ENCODE measurements around the gene GLTPD2.

Gene GLTPD2

DNA sequence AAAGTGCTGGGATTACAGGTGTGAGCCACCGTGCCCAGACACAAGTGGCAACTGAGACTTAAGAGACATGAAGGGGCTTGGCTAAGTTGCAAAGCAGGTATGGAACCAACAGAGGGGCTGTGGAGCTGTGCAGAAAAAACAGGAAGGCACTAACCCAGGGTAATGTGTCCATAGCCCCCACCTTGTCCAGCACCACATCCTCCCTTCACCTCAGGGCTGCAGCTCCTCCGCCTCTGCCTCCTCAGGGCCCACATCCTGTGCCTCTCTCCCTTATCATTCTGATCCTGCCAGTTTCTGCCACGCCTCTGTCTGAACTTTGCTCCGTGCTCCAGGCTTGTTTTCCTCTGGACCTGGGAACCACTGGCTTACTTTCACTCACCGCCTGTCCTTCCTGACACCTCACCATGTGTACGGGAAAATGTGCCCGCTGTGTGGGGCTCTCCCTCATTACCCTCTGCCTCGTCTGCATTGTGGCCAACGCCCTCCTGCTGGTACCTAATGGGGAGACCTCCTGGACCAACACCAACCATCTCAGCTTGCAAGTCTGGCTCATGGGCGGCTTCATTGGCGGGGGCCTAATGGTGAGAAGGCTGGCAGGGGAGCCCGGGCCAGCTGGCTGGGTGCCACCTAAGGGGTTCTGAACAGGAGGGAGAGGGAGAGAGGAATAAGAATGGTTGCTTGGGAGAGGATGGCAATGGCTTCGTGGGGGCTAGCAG lies 17.1 kb upstream of the GLTPD2 start, which contains the start of gene TM4SF5:
TM4SF5 (plus strand) TSS at position 368 of the 716 bp plus-strand sequence; CDS start at position 405, 37 bp downstream.
- no peak for DNase-seq (ENCODE audit: low spot score)

DNA sequence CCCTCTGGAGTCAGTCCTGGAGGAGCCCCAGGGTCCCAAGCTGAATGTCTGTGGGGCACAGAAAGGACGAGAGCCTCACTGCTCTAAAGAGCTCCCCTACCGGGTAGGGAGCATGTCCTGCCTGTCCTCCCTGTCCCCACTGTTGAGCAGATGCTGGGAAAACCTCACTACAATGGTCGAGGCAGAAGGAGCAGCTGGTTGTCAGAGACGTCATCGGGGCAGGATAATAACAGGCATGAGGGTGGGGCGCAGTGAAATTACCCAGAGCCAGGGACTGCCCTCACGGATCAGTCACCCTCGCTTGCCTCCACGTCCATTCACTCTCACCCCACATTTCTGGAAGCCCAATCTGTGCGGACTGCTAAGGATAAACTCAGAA lies 16.5 kb upstream of the GLTPD2 start:
- DNase-seq (ENCODE audit: low spot score), result no peak

DNA sequence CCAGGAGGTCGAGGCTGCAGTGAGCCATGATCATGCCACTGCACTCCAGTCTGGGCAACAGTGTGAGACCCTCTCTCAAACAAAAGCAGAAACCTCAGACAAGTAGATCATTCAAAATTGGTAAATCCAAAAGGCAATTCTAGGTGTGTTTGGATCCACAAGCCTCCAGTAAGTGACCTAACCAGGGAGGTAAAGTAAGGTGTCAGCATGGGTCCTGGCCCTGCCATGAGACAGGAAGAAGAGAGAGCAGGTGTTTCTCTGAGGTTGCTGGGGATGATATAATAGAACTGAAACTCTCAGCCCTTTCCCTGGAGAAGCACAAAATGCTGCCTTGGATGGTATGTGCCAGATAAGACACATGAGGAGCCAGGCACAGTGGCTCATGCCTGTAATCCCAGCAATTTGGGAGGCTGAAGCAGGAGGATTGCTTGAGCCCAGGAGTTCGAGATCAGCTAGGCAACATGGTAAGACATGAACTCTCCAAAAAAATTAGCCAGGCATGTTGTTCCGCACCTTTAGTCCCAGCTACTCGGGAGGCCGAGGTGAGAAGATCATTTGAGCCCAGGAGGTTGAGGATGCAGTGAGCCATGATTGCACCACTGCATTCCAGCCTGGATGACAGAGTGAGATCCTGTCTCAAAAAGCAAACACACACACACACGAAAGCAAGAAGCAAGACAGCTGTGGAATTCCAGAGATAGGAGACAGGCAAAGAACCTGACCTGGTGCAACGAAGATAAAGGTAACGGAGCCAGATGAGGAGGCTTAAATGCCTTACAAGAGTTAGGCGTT lies 10.6 kb upstream of the GLTPD2 start:
- DNase-seq (ENCODE audit: low spot score), result no peak

DNA sequence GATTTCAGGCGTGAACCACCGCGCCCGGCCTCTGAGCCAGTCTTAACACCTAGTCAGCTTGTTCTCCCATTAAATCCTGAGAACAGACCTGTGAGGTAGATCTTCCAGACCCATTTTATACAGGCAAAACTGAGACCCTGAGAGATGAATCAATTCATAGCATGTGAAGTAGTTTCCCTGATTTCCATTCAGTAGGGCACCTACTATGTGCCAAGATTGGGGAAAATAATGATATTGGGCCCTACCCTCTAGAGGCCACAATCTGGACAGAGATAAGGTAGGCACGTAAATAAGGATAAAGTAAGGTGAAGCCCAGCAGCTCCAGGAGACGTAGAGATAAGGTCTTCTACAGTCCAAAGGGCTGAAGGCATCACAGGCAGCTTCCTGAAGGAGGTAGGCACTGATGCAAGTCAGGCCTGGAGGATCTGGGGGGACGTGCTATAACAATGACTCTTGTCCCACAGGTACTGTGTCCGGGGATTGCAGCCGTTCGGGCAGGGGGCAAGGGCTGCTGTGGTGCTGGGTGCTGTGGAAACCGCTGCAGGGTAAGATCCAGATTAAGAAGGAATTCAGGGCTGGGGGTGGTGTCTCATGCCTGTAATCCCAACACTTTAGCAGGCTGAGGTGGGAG lies 8.3 kb upstream of the GLTPD2 start:
- DNase-seq (ENCODE audit: low spot score), result no peak

DNA sequence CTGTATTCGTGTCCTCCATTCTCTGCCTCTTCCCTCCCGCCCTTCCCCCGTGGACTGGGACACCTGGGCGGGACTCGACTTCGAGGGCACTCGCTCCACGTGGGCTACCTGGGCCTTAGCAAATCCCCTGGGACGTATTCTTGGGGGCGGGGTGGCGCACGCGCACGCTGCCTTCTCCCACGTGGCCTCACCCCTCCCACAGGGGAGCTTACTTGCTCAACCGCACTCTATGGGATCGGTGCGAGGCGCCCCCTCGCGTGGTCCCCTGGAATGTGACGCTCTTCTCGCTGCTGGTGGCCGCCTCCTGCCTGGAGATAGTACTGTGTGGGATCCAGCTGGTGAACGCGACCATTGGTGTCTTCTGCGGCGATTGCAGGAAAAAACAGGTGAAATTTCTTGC lies 6.1 kb upstream of the GLTPD2 start:
- no peak for DNase-seq (ENCODE audit: low spot score)

DNA sequence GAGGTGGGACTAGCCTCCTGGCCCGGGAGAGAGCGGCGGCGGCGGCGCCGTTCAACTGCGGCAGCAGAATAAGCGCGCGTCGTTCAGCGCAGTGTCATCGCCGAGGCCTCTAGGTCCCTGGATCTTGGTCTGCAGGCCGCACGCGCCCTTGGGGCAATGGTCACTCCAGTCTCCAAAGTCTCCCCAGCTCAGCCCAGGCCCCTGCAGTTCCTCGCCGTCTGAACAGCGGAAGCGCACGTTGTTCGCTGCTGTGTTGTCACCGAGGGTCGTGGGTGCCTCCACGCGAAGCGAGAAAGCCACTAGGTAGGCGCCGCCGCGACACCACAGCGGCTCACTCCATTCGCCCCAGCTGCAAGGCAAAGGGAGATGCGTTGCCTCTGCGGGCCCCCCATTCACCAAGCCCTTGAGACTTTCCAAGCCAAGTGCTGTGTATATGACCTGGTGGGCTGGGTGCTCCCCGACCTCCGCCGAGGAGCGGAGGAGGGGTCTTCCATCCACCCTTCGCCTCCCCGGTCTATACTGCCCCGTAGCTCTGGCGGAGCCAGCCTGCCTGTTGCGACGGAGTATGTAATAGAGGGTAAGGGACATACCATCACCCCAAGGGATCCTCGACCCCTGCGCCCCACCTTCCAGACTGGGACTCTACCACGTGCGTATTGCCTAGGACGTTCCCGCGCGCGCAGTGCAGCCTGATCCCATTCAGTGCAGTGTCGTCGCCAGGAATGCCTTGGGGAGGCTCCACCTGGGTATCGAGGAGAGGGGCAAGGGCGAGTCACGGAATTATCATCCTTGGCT lies 3.3 kb upstream of the GLTPD2 start:
- DNase-seq (ENCODE audit: low spot score), result no peak

DNA sequence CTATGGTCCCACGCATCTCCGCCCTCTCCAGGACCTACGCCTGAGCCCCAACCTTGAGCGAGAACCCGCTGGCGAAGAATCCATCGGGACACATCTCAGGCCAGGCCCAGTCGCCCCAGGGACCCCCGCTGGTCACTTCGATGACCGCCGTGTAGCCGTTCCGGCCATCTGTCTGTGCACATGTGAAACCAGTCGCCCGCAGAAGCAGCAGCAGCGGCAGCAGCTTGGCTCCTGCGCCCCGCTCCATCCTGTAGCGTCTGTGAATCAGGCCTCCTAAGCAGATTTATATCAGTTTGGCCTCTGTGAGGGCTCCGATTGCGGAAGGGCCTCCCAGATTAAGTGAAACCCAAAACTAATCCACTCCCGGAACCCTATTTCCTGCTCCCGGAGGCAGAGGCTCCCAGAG lies 2.7 kb upstream of the GLTPD2 start, which contains the start of gene VMO1:
VMO1 (minus strand) TSS at position 259 of the 406 bp plus-strand sequence; CDS start at position 247, 12 bp downstream.
- no peak for DNase-seq (ENCODE audit: low spot score)

DNA sequence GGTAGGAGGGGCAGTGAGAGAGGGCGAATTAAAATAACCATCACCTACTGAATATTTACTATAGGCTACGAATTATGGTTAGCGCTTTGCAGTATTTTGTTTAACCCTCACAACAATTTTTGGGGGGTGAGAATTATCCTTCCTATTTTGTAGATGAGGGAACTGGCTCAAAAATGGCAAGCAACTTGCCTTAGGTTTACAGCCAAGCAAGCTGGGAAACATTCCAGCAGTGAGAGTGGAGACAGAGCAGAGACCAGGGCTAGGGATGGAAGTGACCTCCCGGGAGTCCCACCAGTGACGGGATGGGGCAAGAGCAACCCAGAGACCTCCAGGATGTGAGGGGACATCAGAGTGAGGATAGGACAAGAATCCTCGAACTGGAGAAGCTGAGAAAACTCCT lies 2.2 kb upstream of the GLTPD2 start:
- no peak for DNase-seq (ENCODE audit: low spot score)

DNA sequence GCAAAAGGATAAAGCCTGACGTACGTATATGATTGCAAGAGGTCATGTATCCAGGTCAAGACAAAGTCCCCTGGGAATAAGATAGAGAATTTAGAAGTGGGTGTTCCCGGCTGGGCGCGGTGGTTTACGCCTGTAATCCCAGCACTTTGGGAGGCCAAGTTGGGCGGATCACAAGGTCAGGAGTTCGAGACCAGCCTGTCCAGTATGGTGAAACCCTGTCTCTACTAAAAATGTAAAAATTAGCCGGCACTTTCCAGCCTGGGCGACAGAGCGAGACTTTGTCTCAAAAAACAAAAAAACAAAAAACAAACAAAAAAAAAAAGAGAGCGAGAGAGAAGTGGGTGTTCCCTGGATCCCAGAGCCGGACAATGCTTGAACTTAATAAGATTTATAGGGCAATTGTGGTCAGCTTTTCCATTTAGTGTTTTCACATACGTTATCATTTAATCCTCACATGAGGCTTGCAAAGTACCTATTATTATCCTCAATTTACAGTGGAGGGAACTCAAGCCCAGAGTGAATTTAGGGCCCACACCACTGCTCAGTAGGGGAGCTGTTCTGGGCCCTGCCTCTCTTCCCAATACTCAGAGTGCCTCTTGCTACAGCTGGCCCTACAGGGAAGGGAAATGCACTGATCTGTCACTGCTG lies 481 bp upstream of the GLTPD2 start:
- DNase-seq (ENCODE audit: low spot score), result no peak

DNA sequence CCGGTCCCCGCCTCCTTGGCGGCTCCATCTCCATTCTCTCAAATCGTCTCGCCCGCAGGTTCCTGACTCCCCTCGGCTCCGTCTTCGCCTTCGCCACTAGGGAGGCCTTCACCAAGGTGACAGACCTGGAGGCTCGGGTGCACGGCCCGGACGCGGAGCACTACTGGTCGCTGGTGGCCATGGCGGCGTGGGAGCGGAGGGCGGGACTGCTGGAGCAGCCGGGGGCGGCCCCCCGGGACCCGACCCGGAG lies 862 bp downstream of the GLTPD2 start:
- no peak for DNase-seq (ENCODE audit: low spot score)

DNA sequence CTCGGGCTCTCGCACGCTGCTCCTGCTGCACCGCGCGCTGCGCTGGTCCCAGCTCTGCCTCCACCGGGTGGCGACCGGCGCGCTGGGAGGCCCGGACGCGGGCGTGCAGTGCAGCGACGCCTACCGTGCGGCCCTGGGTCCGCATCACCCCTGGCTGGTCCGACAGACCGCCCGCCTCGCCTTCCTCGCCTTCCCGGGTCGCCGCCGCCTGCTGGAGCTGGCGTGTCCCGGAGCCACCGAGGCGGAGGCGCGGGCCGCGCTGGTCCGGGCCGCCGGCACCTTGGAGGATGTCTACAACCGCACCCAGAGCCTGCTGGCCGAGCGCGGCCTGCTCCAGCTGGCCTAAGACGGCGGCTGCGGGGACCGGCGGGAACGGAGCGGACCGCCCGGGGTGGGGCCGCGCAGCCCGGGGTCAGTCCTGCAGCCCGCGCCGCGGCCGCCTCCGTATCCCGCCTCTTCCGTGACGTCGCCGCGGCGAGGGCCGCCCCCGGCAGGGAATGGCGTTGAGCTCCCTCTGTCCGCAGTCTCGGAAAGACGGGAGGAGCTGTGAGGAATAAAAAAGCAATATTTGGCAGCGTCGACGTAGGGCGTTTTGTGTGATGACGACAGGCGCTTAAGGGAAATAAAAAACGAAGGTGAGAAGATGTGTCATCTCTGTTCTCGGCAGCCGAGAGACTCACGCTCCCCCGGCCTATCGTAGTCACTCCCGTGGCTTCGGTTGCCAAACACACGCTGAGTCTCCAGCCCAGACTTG lies 1.4 kb downstream of the GLTPD2 start:
- peak; percentile 95 for DNase-seq (ENCODE audit: low spot score)

DNA sequence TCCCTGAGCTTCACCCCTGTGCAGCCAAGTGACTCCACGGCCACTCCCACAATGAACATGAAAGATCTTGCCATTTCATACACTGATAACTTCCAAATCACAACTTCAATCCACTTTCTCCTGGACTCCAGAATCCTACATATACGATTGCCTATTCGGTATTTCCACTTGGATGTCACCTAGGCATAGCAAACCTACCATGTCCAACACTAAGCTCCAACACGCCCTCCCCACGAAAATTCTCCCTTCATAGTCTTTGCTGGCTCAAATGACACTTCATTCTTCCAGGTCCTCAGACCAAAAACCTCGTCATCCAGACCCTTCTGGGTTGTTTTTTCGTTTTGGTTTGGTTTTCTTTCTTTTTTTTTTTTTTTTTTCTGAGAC lies 1.9 kb downstream of the GLTPD2 start:
- no peak for DNase-seq (ENCODE audit: low spot score)

DNA sequence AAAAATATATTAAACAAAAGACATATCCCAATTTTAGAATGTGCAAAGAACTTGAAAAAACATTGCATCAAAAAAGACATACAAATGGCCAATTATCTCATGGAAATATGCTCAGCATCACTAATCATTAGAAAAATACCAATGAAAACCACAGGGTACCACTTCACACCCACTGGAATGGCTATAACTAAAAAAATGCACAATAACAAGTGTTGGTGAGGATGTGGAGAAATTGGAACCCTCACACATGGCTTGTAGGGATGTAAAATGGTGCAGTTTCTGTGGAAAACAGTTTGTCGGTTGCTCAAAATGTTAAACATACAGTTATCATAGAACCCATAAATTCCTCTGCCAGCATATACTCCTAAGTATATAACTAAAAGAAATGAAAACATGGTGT lies 6.4 kb downstream of the GLTPD2 start:
- no peak for DNase-seq (ENCODE audit: low spot score)

DNA sequence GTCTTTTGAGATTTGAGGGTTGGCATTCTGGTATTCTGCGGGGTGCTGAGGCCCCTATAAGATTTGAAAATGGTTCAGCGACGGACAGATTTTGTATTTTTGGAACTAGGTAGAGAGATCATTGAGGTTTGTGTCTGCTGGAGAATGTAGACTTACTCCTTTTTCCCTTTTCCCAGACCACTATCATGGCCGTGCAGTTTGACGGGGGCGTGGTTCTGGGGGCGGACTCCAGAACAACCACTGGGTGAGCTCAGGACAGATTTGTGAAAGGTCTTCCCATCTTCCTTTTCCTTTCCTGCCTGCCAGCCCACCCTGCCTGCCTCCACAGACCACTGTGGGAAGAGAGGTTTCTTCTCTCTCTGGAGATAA lies 7.8 kb downstream of the GLTPD2 start:
- DNase-seq (ENCODE audit: low spot score), result peak; percentile 73

DNA sequence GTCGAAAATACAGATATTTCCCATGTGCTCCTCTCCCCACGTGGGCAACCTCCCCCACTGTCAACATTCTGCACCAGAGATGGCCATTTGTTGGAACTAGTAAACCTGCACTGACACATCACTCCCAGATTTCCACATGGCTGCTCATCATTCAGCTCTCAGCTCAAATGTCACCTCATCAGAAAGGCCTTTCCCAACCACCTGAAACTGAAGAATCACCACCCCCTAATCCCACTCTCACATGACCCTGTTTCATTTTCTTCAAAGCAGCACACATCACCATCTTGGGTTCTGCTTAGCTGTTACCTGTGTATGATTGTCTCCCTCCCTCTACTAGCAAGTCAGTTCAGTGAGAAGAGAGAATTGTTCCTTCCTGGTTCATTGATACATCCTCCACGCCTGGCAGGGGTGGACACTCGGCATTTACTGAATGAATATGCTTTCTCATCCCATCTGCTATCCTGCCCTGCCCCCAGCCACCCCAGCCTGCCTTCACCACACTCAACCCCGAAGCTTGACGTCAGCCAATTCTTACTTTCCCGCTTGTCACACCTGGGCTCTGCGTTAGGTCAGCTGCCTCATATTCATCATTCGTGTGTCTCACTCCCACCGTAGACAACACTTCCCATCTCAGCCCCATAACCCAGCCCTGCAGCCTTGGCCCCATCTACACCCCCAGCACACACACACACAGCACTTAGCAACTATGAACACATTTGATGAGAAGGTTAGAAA lies 11.9 kb downstream of the GLTPD2 start:
- DNase-seq (ENCODE audit: low spot score), result no peak

DNA sequence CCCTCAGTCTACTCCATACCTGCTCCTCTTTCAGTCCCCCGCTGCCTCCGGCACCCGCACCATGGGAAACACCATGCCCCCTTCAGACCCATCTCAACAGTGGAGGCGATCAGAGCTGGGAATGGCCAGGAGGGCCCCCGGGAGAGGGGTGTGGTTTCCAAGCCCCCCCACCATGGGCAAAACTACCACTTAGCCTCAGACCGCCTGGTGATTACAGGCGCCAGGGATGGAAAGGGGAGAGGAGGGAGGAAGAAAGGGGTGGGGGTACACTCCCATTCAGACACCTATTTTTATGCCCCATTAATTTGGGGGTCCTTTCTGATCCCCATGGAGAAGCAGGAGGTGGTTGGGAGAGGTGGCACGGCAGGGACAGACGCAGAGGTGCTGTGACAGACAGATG lies 13.5 kb downstream of the GLTPD2 start, which contains the start of gene C17orf114:
C17orf114 (minus strand) TSS at position 101 of the 400 bp plus-strand sequence.
- no peak for DNase-seq (ENCODE audit: low spot score)

DNA sequence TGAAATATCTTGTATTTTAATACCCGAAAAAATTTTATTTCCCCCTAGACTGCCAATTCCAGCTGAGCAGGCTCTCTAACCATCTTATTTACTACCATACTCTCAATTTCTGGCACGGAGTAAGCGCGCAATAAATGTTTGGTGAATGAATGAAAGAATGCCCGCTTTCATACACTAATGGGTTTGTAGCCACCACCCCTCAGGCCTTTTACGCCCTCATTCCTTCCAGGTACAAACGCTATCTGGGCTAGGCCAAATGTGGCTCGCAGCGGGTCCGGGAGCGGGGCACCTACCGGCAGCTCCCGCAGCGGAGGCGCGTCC lies 17.7 kb downstream of the GLTPD2 start:
- DNase-seq (ENCODE audit: low spot score), result no peak

DNA sequence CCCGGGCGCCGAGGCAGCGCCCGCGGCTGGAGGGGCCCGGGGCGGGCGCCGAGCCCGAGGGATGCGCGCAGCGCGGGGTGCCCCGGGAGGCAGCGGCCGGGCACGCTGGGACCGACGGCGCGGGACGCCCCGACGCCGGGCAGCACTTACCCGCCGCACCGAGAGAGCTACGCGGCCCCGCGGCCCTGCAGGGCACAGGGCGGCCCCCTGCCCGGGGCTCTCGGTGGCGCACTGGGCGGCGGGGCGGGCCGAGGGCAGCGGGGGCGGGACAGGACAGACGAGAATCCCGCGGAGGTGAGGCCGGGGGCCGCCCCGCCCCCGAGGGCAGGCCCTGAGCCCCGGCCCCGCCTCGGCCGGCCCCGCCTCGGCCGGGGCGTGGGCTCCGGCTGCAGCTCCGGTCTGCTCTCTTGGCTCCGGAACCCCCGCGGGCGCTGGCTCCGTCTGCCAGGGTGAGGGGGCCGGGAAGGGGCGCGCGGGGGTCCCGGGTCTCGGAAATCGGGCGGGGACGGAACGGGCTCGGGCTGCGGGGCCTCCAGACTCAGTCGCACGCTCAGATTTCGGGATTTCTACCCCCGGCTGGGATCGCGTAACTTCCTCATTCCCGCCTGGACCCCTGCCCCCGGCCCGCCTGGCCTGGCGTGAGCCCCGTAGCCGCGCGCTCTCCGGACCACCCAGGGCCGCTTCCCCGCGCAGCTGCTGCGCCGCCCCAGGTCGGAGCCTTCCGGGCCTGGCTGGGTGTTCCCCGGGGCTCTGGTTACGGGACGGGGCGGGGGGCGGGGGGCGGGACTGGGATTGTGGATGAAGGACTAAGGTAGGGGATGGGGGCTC lies 18.2 kb downstream of the GLTPD2 start, which contains the start of gene PLD2:
PLD2 (plus strand) TSS at position 376 of the 828 bp plus-strand sequence. CDS start 621 bp downstream, outside the sequence.
- peak; percentile 100 for DNase-seq (ENCODE audit: low spot score)

DNA sequence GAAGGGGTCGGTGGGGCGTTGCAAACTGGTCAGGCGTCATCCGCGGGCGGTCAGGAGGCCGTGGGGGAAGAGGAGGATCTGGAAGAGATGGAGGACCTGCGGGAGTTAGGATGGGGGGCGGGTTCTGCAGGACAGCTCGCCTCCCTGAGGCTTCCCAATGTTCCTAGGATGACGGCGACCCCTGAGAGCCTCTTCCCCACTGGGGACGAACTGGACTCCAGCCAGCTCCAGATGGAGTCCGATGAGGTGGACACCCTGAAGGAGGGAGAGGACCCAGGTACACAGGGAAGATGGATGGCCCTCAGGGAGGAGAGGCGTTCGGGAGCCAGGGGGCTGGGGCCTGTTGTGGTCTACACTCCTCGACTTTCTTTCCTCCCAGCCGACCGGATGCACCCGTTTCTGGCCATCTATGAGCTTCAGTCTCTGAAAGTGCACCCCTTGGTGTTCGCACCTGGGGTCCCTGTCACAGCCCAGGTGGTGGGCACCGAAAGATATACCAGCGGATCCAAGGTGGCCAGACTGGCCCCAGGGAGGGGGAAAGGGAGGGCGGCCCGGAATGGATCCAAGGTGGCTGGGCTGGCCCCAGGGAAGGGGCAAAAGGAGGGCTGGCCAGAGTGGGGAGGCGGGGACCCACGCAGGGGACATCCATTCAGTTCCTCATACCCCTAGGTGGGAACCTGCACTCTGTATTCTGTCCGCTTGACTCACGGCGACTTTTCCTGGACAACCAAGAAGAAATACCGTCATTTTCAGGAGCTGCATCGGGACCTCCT lies 19.0 kb downstream of the GLTPD2 start:
- DNase-seq (ENCODE audit: low spot score), result peak; percentile 49
